ACC112 (cell line): ENCODE results near the gene NAV2.

Experiments
- H2AFZ ChIP-seq: fragments of 200-600 bp; sonication (generic); one replicate; pipeline ENCODE4 v1.6.0; 2017; ENCODE audit warnings: antibody characterized with exemption, low read length; ENCODE audit not compliant: unreplicated experiment
- H3K27ac ChIP-seq: fragments of 200-600 bp; sonication (generic); 2 replicates; pipeline ENCODE4 v1.5.1; 2014; ENCODE audit warnings: low read depth, mild to moderate bottlenecking, antibody characterized with exemption, low read length, moderate library complexity
- H3K27me3 ChIP-seq: fragments of 200-600 bp; sonication (generic); 2 replicates; pipeline ENCODE4 v1.6.1; 2014; ENCODE audit warnings: mild to moderate bottlenecking, antibody characterized with exemption, low read length, moderate library complexity, mixed read lengths; ENCODE audit not compliant: insufficient read depth
- H3K36me3 ChIP-seq: fragments of 200-600 bp; sonication (generic); 2 replicates; pipeline ENCODE4 v1.6.1; 2016; ENCODE audit warnings: mild to moderate bottlenecking, antibody characterized with exemption, low read length, moderate library complexity, mixed read lengths; ENCODE audit not compliant: insufficient read depth
- H3K4me1 ChIP-seq: fragments of 200-600 bp; sonication (generic); one replicate; pipeline ENCODE4 v1.6.1; 2016; ENCODE audit warnings: low read length, mixed read lengths; ENCODE audit not compliant: insufficient read depth, unreplicated experiment, control insufficient read depth
- H3K4me3 ChIP-seq: fragments of 200-600 bp; sonication (generic); 2 replicates; pipeline ENCODE4 v1.5.1; 2014; ENCODE audit warnings: mild to moderate bottlenecking, low read depth, low read length
- H3K79me2 ChIP-seq: fragments of 200-600 bp; sonication (generic); one replicate; pipeline ENCODE4 v1.6.0; 2016; ENCODE audit warnings: low read length; ENCODE audit not compliant: control insufficient read depth, unreplicated experiment, insufficient read depth

Gene NAV2

GRCh38 chr11:19844012-19844411 lies 131.4 kb downstream of the NAV2 start:
- Histone ChIP-seq H3K4me1 (peaks cover 23% of the 10 kb centered on the region), H3K27me3 (no peaks in the 10 kb centered on the region), H3K79me2 (peaks cover 90% of the 10 kb centered on the region), H3K27ac (no peak overlapping the region), H3K36me3 (peaks cover 41% of the 10 kb centered on the region), H3K4me3 (no peak overlapping the region), H2AFZ (no peak overlapping the region)

- H3K4me1 ChIP-seq = peaks cover 22% of the 10 kb centered on the region
- no peak overlapping the region for H3K4me3 ChIP-seq
- H3K27ac ChIP-seq = no peak overlapping the region
- peaks cover 89% of the 10 kb centered on the region for H3K79me2 ChIP-seq
- H3K27me3 ChIP-seq = no peaks in the 10 kb centered on the region
- peaks cover 43% of the 10 kb centered on the region for H3K36me3 ChIP-seq
- no peak overlapping the region for H2AFZ ChIP-seq
Measured at GRCh38 chr11:19844806-19845205, 132.2 kb downstream of the NAV2 start.

GRCh38 chr11:19845626-19846025 lies 133.0 kb downstream of the NAV2 start:
- Histone ChIP-seq H3K27me3 (no peaks in the 10 kb centered on the region), H2AFZ (no peak overlapping the region), H3K36me3 (peaks cover 39% of the 10 kb centered on the region; the same call in 1 of the 2 replicates), H3K4me3 (no peak overlapping the region), H3K27ac (no peak overlapping the region), H3K79me2 (peaks cover 90% of the 10 kb centered on the region), H3K4me1 (peaks cover 26% of the 10 kb centered on the region)

- Histone ChIP-seq H3K79me2 (peaks cover 90% of the 10 kb centered on the region), H3K27ac (peak overlapping the region; percentile 3; the same call in 1 of the 2 replicates), H3K36me3 (peaks cover 47% of the 10 kb centered on the region), H3K4me3 (no peak overlapping the region), H2AFZ (no peak overlapping the region), H3K4me1 (peaks cover 32% of the 10 kb centered on the region), H3K27me3 (no peaks in the 10 kb centered on the region)
Measured at GRCh38 chr11:19846654-19847305, 134.1 kb downstream of the NAV2 start.

GRCh38 chr11:19848219-19848618 lies 135.6 kb downstream of the NAV2 start:
- peaks cover 26% of the 10 kb centered on the region for H3K4me1 ChIP-seq
- H3K27me3 ChIP-seq = no peaks in the 10 kb centered on the region
- no peak overlapping the region for H2AFZ ChIP-seq
- H3K79me2 ChIP-seq = peaks cover 89% of the 10 kb centered on the region
- H3K27ac ChIP-seq = no peak overlapping the region
- peaks cover 45% of the 10 kb centered on the region for H3K36me3 ChIP-seq
- H3K4me3 ChIP-seq = no peak overlapping the region

GRCh38 chr11:19849107-19849789 lies 136.6 kb downstream of the NAV2 start:
- Histone ChIP-seq H3K4me1 (peaks cover 30% of the 10 kb centered on the region), H3K79me2 (peaks cover 90% of the 10 kb centered on the region), H3K27ac (no peak overlapping the region)

GRCh38 chr11:19849947-19850593 lies 137.4 kb downstream of the NAV2 start:
- H3K79me2 ChIP-seq = peaks cover 91% of the 10 kb centered on the region
- H2AFZ ChIP-seq = no peak overlapping the region
- no peaks in the 10 kb centered on the region for H3K27me3 ChIP-seq
- peaks cover 41% of the 10 kb centered on the region for H3K36me3 ChIP-seq
- H3K4me3 ChIP-seq = no peak overlapping the region
- no peak overlapping the region for H3K27ac ChIP-seq
- H3K4me1 ChIP-seq = peaks cover 30% of the 10 kb centered on the region

More at GRCh38 chr11:19849107-19849789, 136.6 kb downstream of the NAV2 start:
- Histone ChIP-seq H3K36me3 (peaks cover 45% of the 10 kb centered on the region), H2AFZ (no peak overlapping the region), H3K4me3 (no peak overlapping the region), H3K27me3 (no peaks in the 10 kb centered on the region)

GRCh38 chr11:19852288-19852687 lies 139.7 kb downstream of the NAV2 start:
- H3K4me1 ChIP-seq = peaks cover 30% of the 10 kb centered on the region
- H2AFZ ChIP-seq = no peak overlapping the region
- no peak overlapping the region for H3K4me3 ChIP-seq
- H3K27ac ChIP-seq = no peak overlapping the region
- peaks cover 91% of the 10 kb centered on the region for H3K79me2 ChIP-seq
- H3K36me3 ChIP-seq = peaks cover 37% of the 10 kb centered on the region
- H3K27me3 ChIP-seq = no peaks in the 10 kb centered on the region

GRCh38 chr11:19853016-19853415 lies 140.4 kb downstream of the NAV2 start:
- peaks cover 32% of the 10 kb centered on the region for H3K36me3 ChIP-seq
- H3K27me3 ChIP-seq = no peaks in the 10 kb centered on the region
- H2AFZ ChIP-seq = no peak overlapping the region
- H3K4me3 ChIP-seq = no peak overlapping the region
- peaks cover 88% of the 10 kb centered on the region for H3K79me2 ChIP-seq
- peaks cover 30% of the 10 kb centered on the region for H3K4me1 ChIP-seq
- no peak overlapping the region for H3K27ac ChIP-seq

- Histone ChIP-seq H3K27me3 (no peaks in the 10 kb centered on the region), H3K4me1 (peaks cover 30% of the 10 kb centered on the region), H3K36me3 (peaks cover 32% of the 10 kb centered on the region), H3K4me3 (no peak overlapping the region), H3K79me2 (peaks cover 92% of the 10 kb centered on the region), H2AFZ (no peak overlapping the region), H3K27ac (no peak overlapping the region)
Measured at GRCh38 chr11:19853920-19854319, 141.3 kb downstream of the NAV2 start.
